T-cell (primary cell): Measurements from ENCODE around the gene CHGA. TPM values are rescaled to one million over a fixed set of nuclear protein-coding genes. Genes with fewer than 3 reads are reported as not detected.

Experiments used
- ATAC-seq, 4 experiments: fragments of 200-7000 bp in 3 of 4; fragments of 150-1000 bp in 1 of 4; cut with Tn5 transposase; replicated peaks in 1 of 4; 1 replicate in 3 of 4; 2 replicates in 1 of 4; pipeline ENCODE4 v1.10.0; 2021; ENCODE audit warnings: moderate library complexity in 3 of 4, mild to moderate bottlenecking in 2 of 4, moderate number of reproducible peaks in 1 of 4
- CTCF ChIA-PET, 2 donors: fragments of 300-600 bp; sonication (Branson Sonifier 250); formaldehyde crosslinking; loops; one replicate each; lab custom pipeline; 2022; ENCODE audit warnings: antibody characterized with exemption in 2 of 2; lab: Charles Lee
- POLR2A ChIA-PET, 2 donors: fragments of 300-600 bp; sonication (Branson Sonifier 250); formaldehyde crosslinking; loops; one replicate each; lab custom pipeline; 2022; ENCODE audit warnings: antibody characterized with exemption in 2 of 2; lab: Charles Lee
- DNase-seq, 35 experiments: peaks; one replicate each; pipeline versions ENCODE4 v3.0.0 to v3.0.0-alpha.2; 2013 to 2023
- H3K27ac ChIP-seq: one replicate; pipeline ENCODE4 v1.5.1; 2013; ENCODE audit warnings: low read length
- H3K27me3 ChIP-seq, 2 experiments: replicated peaks in 1 of 2; 1 replicate in 1 of 2; 2 replicates in 1 of 2; pipeline versions ENCODE4 v1.6.1 to v1.7.0; 2013; ENCODE audit warnings: low read length in 1 of 2, mixed read lengths in 1 of 2; ENCODE audit not compliant: control insufficient read depth in 2 of 2, insufficient read depth in 2 of 2; ENCODE audit errors: extremely low read depth in 1 of 2
- H3K36me3 ChIP-seq, 2 donors: 1 replicate in 1 of 2; 2 replicates in 1 of 2; pipeline versions ENCODE4 v1.6.1 to v1.7.0; 2013; ENCODE audit warnings: low read length in 1 of 2; ENCODE audit not compliant: control insufficient read depth in 2 of 2, insufficient read depth in 1 of 2; ENCODE audit errors: extremely low read depth in 1 of 2
- H3K4me1 ChIP-seq, 2 experiments: 1 replicate in 1 of 2; 2 replicates in 1 of 2; pipeline versions ENCODE4 v1.6.1 to v1.7.0; 2013; ENCODE audit warnings: low read length in 2 of 2, mixed read lengths in 1 of 2; ENCODE audit not compliant: insufficient read depth in 2 of 2, control insufficient read depth in 1 of 2; ENCODE audit errors: extremely low read depth in 1 of 2
- H3K4me3 ChIP-seq, 2 donors: 1 replicate in 1 of 2; 2 replicates in 1 of 2; pipeline versions ENCODE4 v1.5.1 to v1.7.0; 2013; ENCODE audit warnings: mild to moderate bottlenecking in 2 of 2, low read length in 1 of 2, moderate library complexity in 1 of 2; ENCODE audit not compliant: control insufficient read depth in 1 of 2; ENCODE audit errors: extremely low read depth in 1 of 2
- H3K9me3 ChIP-seq: 2 replicates; pipeline ENCODE4 v1.7.0; 2013
- H3K27ac Mint-ChIP-seq, 2 donors: one replicate each; pipeline ENCODE4 v1.8.0; 2020 to 2021; ENCODE audit warnings: mild to moderate bottlenecking in 2 of 2, mixed read lengths in 2 of 2
- H3K27me3 Mint-ChIP-seq, 2 donors: one replicate each; pipeline ENCODE4 v1.8.0; 2021 to 2022; ENCODE audit warnings: mixed read lengths in 2 of 2
- H3K36me3 Mint-ChIP-seq: one replicate; pipeline ENCODE4 v1.8.0; 2021; ENCODE audit warnings: mixed read lengths
- H3K4me1 Mint-ChIP-seq, 3 donors: one replicate each; pipeline ENCODE4 v1.8.0; 2020 to 2022; ENCODE audit warnings: mixed read lengths in 3 of 3, mild to moderate bottlenecking in 1 of 3
- H3K4me3 Mint-ChIP-seq, 3 donors: one replicate each; pipeline ENCODE4 v1.8.0; 2020 to 2022; ENCODE audit warnings: mild to moderate bottlenecking in 3 of 3, mixed read lengths in 3 of 3, moderate library complexity in 3 of 3
- H3K9me3 Mint-ChIP-seq, 3 donors: one replicate each; pipeline ENCODE4 v1.8.0; 2020 to 2022; ENCODE audit warnings: mixed read lengths in 3 of 3
- WGBS: methylation state at CpG from one replicate; pipeline ENCODE4 v1.1.5; 2013; ENCODE audit warnings: missing lambda C conversion rate; ENCODE audit not compliant: insufficient coverage; 5-methylcytosine and 5-hydroxymethylcytosine counted together
- total RNA-seq, 35 experiments: library from RNA in 6 of 35; stranded (reverse) in 6 of 35; fragments of 120-200 nt in 1 of 35; gene quantifications; one replicate each; pipeline versions ENCODE4 v1.2.1 to v1.2.4 and lab custom pipeline; 2013 to 2026

The CHGA gene
- total RNA-seq, 5 donors from 2014 or later (not counting 1 experiment from before 2014, with no cell fraction given) = 0.18 TPM; not detected in 4

- Mint-ChIP-seq H3K27ac (no peak overlapping the region), H3K36me3 (peaks cover 24% of the 10 kb centered on the region)
Measured at GRCh38 chr14:92961567-92961855, 38.6 kb downstream of the CHGA start.

DNA sequence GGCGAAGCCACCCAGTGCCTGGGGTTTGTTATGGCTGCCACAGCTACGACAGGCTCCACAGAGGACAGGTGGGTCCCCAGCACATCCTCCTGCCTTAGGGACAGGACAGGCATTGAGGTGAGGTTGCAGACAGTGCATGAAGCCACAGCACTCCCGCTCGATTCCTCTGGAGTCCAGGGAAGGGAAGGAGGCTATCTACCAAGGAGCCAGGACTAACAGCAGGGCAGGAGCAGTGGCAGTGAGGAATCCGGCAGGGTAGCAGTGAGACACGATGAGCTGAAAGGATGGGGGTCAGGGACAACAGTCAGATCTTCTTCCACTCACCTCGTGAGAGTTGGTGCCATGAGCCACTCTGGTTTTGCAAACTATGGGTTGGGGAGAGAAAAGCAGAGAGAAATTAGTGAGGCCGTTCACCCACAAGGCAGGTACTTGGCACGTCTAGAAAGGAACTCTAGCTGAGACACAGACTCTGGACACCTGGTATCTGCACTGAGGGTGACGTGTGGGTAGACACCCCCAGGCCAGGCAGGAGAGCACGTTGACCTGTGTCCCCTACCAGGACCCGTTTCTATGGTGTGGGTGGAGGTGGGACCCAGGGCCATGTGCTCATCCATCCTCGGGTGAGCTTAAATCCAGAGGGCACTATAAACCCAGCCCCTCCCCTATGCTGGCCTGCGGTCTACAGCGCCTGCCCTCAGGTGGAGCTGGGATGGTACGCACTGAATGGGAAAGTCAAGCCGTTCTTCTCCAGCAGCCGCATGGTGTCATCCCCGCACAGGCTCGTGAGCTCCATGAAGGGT, 39.3 kb downstream of the CHGA start:
- H3K4me3 ChIP-seq = no peak overlapping the region
- no peaks in the 10 kb centered on the region for H3K4me1 ChIP-seq
- Mint-ChIP-seq H3K36me3 (peaks cover 22% of the 10 kb centered on the region), H3K4me3 (no peak overlapping the region), H3K9me3 (no peaks in the 10 kb centered on the region), H3K4me1 (peaks cover 0 to 7% (median 0%) of the 10 kb centered on the region in 3 donors), H3K27ac (no peak overlapping the region), H3K27me3 (no peaks in the 10 kb centered on the region)
- DNase-seq (no peak), ATAC-seq (no peak)
- H3K27ac ChIP-seq = no peak overlapping the region
- no peaks in the 10 kb centered on the region for H3K9me3 ChIP-seq
- 93% methylated on average over 15 of the region's 20 CpGs for WGBS
- ChIA-PET POLR2A (interaction anchor here in 1 of 2 donors (0.5 kb wide), 1 partner anchor 114 kb away, joined by 3 read pairs; no protein-coding TSS in a partner anchor), CTCF (no interaction called here)
- H3K36me3 ChIP-seq = peaks cover 14 to 27% of the 10 kb centered on the region in 2 donors
- H3K27me3 ChIP-seq = no peaks in the 10 kb centered on the region

More at GRCh38 chr14:92961567-92961855, 38.6 kb downstream of the CHGA start:
- no peaks in the 10 kb centered on the region for H3K9me3 ChIP-seq
- peaks cover 18 to 33% of the 10 kb centered on the region in 2 donors for H3K36me3 ChIP-seq
- no peaks in the 10 kb centered on the region for H3K27me3 Mint-ChIP-seq
- WGBS = 92% methylated on average over 5 of the region's 7 CpGs
- H3K4me3 Mint-ChIP-seq = no peak overlapping the region
- CTCF ChIA-PET = interaction anchor here in 1 of 2 donors (1.0 kb wide), 1 partner anchor 177 kb away, joined by 3 read pairs; no protein-coding TSS in a partner anchor
- DNase-seq (no peak), ATAC-seq (no peak)
- no peak overlapping the region for H3K27ac ChIP-seq
- POLR2A ChIA-PET = interaction anchor here in 1 of 2 donors (0.5 kb wide), 1 partner anchor 114 kb away, joined by 3 read pairs; no protein-coding TSS in a partner anchor
- no peak overlapping the region for H3K4me3 ChIP-seq
- H3K9me3 Mint-ChIP-seq = no peaks in the 10 kb centered on the region
- H3K27me3 ChIP-seq = no peaks in the 10 kb centered on the region
- peaks cover 0 to 4% (median 0%) of the 10 kb centered on the region in 3 donors for H3K4me1 Mint-ChIP-seq
- H3K4me1 ChIP-seq = no peaks in the 10 kb centered on the region

- Mint-ChIP-seq H3K27ac (no peak overlapping the region), H3K27me3 (no peaks in the 10 kb centered on the region), H3K4me1 (peaks cover 0 to 7% (median 0%) of the 10 kb centered on the region in 3 donors), H3K36me3 (peaks cover 22% of the 10 kb centered on the region), H3K4me3 (no peak overlapping the region), H3K9me3 (peaks cover 0 to 4% (median 0%) of the 10 kb centered on the region in 3 donors)
- Histone ChIP-seq H3K36me3 (peaks cover 14 to 23% of the 10 kb centered on the region in 2 donors), H3K27me3 (no peaks in the 10 kb centered on the region), H3K4me1 (no peaks in the 10 kb centered on the region), H3K4me3 (no peak overlapping the region), H3K27ac (no peak overlapping the region), H3K9me3 (no peaks in the 10 kb centered on the region)
- no peak for ATAC-seq
- no peak for DNase-seq
- POLR2A ChIA-PET = no interaction called here
- CTCF ChIA-PET = no interaction called here
- 94% methylated on average over 8 of the region's 11 CpGs for WGBS
Measured at GRCh38 chr14:92962831-92963095, 39.8 kb downstream of the CHGA start.

DNA sequence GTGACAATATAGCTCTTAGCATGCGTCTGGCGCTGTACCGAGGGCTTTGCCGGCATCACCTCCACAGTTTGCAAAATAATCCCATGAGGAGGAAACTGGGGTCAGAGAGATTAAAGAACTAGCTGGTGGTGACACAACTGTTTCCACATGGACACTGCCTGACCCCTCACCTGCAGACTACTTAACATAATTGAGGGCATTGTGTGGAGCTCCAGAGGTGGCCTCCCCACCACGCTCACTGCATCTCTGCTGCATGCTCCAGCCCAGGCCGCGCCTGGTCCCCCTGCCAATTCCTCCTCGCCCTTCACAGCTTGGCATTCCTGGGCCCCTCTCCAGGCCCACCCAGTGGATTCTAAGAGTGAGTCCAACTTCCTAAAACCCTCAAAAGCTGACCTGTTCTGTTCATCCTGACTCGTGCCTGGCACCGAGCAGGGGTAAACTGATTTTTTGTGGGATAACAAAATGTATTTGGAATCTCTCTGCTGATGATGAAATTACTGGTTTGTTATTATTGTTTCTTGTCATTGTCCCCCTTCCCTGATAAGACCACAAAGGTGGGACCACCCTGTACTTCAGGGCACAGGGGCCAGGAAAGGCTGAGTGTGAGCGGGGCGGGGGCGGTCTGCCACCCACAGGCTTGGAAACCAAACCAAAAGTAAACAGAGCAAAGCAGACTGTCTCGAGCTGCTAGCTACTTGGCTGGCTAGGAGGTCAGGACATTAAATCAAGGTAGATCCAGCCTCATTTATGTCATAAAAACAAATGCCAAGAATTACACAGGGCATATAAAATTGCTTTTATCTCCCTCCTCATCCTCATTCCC, 40.6 kb downstream of the CHGA start:
- peaks cover 14 to 17% of the 10 kb centered on the region in 2 donors for H3K36me3 ChIP-seq
- ATAC-seq (no peak), DNase-seq (no peak)
- 89% methylated on average over 7 of the region's 14 CpGs for WGBS
- Mint-ChIP-seq H3K27me3 (no peaks in the 10 kb centered on the region), H3K4me3 (no peak overlapping the region), H3K9me3 (peaks cover 0 to 5% (median 0%) of the 10 kb centered on the region in 3 donors), H3K4me1 (peaks cover 0 to 7% (median 0%) of the 10 kb centered on the region in 3 donors), H3K36me3 (peaks cover 18% of the 10 kb centered on the region), H3K27ac (peak overlapping the region in 1 of 2 donors; percentile 60)
- no peak overlapping the region for H3K4me3 ChIP-seq
- H3K4me1 ChIP-seq = no peaks in the 10 kb centered on the region
- ChIA-PET CTCF (no interaction called here), POLR2A (no interaction called here)
- H3K27me3 ChIP-seq = no peaks in the 10 kb centered on the region
- H3K9me3 ChIP-seq = no peaks in the 10 kb centered on the region
- H3K27ac ChIP-seq = no peak overlapping the region

DNA sequence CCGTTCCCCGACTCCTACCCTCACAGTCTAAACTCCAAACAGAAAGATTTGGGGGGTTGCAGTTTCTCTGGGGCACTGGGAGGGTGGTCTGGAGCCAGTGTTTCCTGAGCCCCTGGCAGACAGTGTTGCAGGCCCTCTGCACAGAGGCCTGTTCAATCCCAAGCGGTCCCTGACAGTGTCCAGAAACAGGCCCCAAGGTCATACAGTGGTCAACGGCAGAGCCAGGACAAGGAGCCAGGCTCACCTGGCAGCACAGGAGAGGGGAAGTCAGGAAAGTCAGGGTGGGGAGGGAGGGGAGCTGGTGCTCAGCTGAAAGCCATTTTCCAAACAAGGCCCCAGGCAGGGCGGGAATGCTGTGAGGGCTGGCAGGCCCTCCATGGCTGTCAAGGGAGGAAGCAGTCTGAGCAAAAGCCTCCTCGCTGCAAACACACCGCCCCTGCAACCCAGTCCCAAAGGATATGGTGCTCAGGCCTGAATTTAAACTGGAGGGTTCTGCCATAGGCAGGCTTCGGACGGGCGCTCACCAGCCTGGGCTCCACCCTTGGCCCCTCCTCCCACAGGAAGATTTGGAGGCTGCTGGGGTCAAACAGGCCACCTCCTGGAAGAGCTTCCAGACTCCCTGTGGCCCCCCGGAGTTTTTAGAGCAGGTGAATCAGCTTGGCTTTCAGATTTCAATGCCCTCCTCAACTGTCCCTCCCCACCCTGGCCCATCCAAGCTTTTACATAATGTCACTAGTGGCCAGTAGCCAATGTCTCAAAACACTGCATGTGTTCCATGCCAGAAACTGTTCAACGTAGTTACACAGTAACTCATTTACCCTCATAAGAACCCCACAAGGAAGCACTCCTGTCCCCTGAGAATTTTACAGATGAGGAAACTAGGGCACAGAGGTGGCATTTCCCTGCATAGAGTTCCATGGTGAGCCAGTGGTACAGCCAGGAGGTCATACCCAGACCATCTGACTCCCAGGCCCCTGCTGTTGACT, 41.5 kb downstream of the CHGA start:
- H3K9me3 Mint-ChIP-seq = peaks cover 0 to 5% (median 0%) of the 10 kb centered on the region in 3 donors
- H3K27me3 Mint-ChIP-seq = no peaks in the 10 kb centered on the region
- Histone ChIP-seq H3K27me3 (no peaks in the 10 kb centered on the region), H3K36me3 (peaks cover 11 to 12% of the 10 kb centered on the region in 2 donors), H3K9me3 (no peaks in the 10 kb centered on the region), H3K4me3 (no peak overlapping the region), H3K27ac (no peak overlapping the region), H3K4me1 (no peaks in the 10 kb centered on the region)
- WGBS = 92% methylated on average over 8 of the region's 12 CpGs
- ChIA-PET POLR2A (no interaction called here), CTCF (no interaction called here)
- peaks cover 0 to 7% (median 0%) of the 10 kb centered on the region in 3 donors for H3K4me1 Mint-ChIP-seq
- H3K27ac Mint-ChIP-seq = no peak overlapping the region
- peaks cover 16% of the 10 kb centered on the region for H3K36me3 Mint-ChIP-seq
- ATAC-seq (no peak), DNase-seq (no peak)
- no peak overlapping the region for H3K4me3 Mint-ChIP-seq

- Histone ChIP-seq H3K9me3 (no peaks in the 10 kb centered on the region), H3K27ac (no peak overlapping the region), H3K27me3 (no peaks in the 10 kb centered on the region), H3K4me3 (no peak overlapping the region), H3K36me3 (peaks cover 11 to 15% of the 10 kb centered on the region in 2 donors), H3K4me1 (no peaks in the 10 kb centered on the region)
- CTCF ChIA-PET = no interaction called here
- Mint-ChIP-seq H3K4me3 (no peak overlapping the region), H3K4me1 (peaks cover 0 to 7% (median 0%) of the 10 kb centered on the region in 3 donors), H3K36me3 (peaks cover 16% of the 10 kb centered on the region), H3K27ac (no peak overlapping the region), H3K27me3 (no peaks in the 10 kb centered on the region), H3K9me3 (peaks cover 0 to 5% (median 0%) of the 10 kb centered on the region in 3 donors)
- no CpG with 5 or more reads among the region's 1 CpG for WGBS
- no peak for DNase-seq
- POLR2A ChIA-PET = no interaction called here
- no peak for ATAC-seq
Measured at GRCh38 chr14:92965281-92965680, 42.3 kb downstream of the CHGA start.
